ENCODE data around the gene MERTK. TPM values are rescaled to one million over a fixed set of nuclear protein-coding genes. Genes with fewer than 3 reads are reported as not detected.

MERTK gene
- total and polyA plus RNA-seq, 2 of the 13 experiments (the other 11 are each of a cell fraction or from before 2014, with no cell fraction given), result 37.3 to 44.7 TPM

DNA sequence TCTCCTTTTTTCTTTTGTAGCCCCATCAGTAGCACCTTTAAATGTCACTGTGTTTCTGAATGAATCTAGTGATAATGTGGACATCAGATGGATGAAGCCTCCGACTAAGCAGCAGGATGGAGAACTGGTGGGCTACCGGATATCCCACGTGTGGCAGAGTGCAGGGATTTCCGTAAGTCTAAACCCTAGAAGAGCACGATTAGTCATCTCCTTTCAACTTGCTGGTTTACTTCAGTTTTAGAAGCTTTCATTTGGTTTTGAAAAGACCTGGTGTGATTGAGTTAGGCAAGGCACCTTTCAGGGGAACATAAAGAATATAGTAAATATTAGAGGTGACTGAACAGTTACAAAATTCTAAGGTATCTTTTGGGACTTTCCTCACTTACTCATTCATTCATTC is 84.4 kb downstream of the MERTK start (continued):
- no peak for TF ChIP-seq ZBTB37 (CRISPR knock-in tag; IDR thresholded peaks at IDR 0.05)
- no peak for TF ChIP-seq GMEB1 (CRISPR knock-in tag; IDR thresholded peaks at IDR 0.05; ENCODE audit: borderline replicate concordance)
- TF ChIP-seq ZNF609 (CRISPR knock-in tag; IDR thresholded peaks at IDR 0.05; ENCODE audit: borderline replicate concordance), result no peak
- TF ChIP-seq ZNF44 (CRISPR knock-in tag; IDR thresholded peaks at IDR 0.05), result no peak
- TF ChIP-seq ZMYM4 (CRISPR knock-in tag; IDR thresholded peaks at IDR 0.05), result no peak
